GM18907 (cell line): ENCODE results near the gene FTL.

ENCODE experiments used
- ATAC-seq: cut with Tn5 transposase; IDR thresholded peaks from one replicate; pipeline ENCODE4 v1.9.1; 2021; ENCODE audit warnings: mild to moderate bottlenecking, moderate library complexity; ENCODE audit not compliant: unreplicated experiment

The FTL gene

GRCh38 chr19:48945415-48945814 is 19.7 kb upstream of the FTL start:
- ATAC-seq = no peak

GRCh38 chr19:48945817-48946216 is 19.3 kb upstream of the FTL start:
- ATAC-seq = no peak

- ATAC-seq = no peak
These were observed 18.4 kb upstream of the FTL start for GRCh38 chr19:48946463-48947257.

GRCh38 chr19:48947258-48947542 is 17.9 kb upstream of the FTL start:
- ATAC-seq = no peak

GRCh38 chr19:48950159-48950558 is 14.9 kb upstream of the FTL start:
- no peak for ATAC-seq

GRCh38 chr19:48950830-48951519 is 14.1 kb upstream of the FTL start:
- ATAC-seq = no peak

GRCh38 chr19:48953141-48953540 is 12.0 kb upstream of the FTL start:
- no peak for ATAC-seq

GRCh38 chr19:48953990-48954594 is 11.0 kb upstream of the FTL start:
- no peak for ATAC-seq

- peak; percentile 87 for ATAC-seq
These were observed 10.4 kb upstream of the FTL start, which contains the start of gene BAX for GRCh38 chr19:48954595-48955307. BAX (plus strand) TSS chr19:48954875; CDS start chr19:48954929, 54 bp downstream.

- ATAC-seq = no peak
These were observed 9.7 kb upstream of the FTL start for GRCh38 chr19:48955308-48955958.

- ATAC-seq = no peak
These were observed 7.1 kb upstream of the FTL start for GRCh38 chr19:48958006-48958405.

- ATAC-seq = no peak
These were observed 5.5 kb upstream of the FTL start for GRCh38 chr19:48959341-48960239.

GRCh38 chr19:48961051-48961649 is 4.0 kb upstream of the FTL start:
- ATAC-seq = no peak

- ATAC-seq = no peak
These were observed 3.5 kb upstream of the FTL start for GRCh38 chr19:48961673-48962028.

- ATAC-seq = peak; percentile 37
These were observed 2.9 kb upstream of the FTL start for GRCh38 chr19:48962029-48962848.

GRCh38 chr19:48962849-48963165 is 2.3 kb upstream of the FTL start:
- no peak for ATAC-seq

GRCh38 chr19:48963371-48964204 is 1.5 kb upstream of the FTL start:
- peak; percentile 31 for ATAC-seq
